ENCODE data around the gene REEP2. TPM values are rescaled to one million over a fixed set of nuclear protein-coding genes. Genes with fewer than 3 reads are reported as not detected.

Gene REEP2
- total RNA-seq, 1 donor from 2014 or later: 17.4 TPM

- no peaks in the 10 kb centered on the region for H3K9me3 ChIP-seq (ENCODE audit: low read depth)
- H3K4me1 ChIP-seq: peaks cover 16% of the 10 kb centered on the region
- DNase-seq (ENCODE audit: low spot score): no peak
- peaks cover 26% of the 10 kb centered on the region for H3F3A ChIP-seq (ENCODE audit: low read depth)
- H3K27me3 Mint-ChIP-seq (ENCODE audit: insufficient read depth, low read depth): peaks cover 13% of the 10 kb centered on the region
- no peaks in the 10 kb centered on the region for H3K36me3 ChIP-seq
- TF ChIP-seq CTCF (IDR thresholded peaks at IDR 0.05): no peak
- no peak for TF ChIP-seq EZH2 (IDR thresholded peaks at IDR 0.05)
- TF ChIP-seq EZH2phosphoT487 (IDR thresholded peaks at IDR 0.05): no peak
- peaks cover 1% of the 10 kb centered on the region for H3K36me3 Mint-ChIP-seq
- no peak overlapping the region for H3K4me3 ChIP-seq
- no peak overlapping the region for H3K27ac Mint-ChIP-seq
- H2AFZ ChIP-seq (replicated peaks): no peak overlapping the region
- H4K20me1 ChIP-seq (ENCODE audit: low read depth): peaks cover 11% of the 10 kb centered on the region
- no peak overlapping the region for H3K27ac ChIP-seq
- no peaks in the 10 kb centered on the region for H3K9me3 Mint-ChIP-seq
- no peak overlapping the region for H3K9ac ChIP-seq
- H3K4me3 Mint-ChIP-seq: peak overlapping the region; percentile 57
- H3K27me3 ChIP-seq: peaks cover 12% of the 10 kb centered on the region
- no peak overlapping the region for H3K4me2 ChIP-seq
- peaks cover 19% of the 10 kb centered on the region for H3K4me1 Mint-ChIP-seq
- peaks cover 8% of the 10 kb centered on the region for H3K79me2 ChIP-seq (ENCODE audit: low read depth)
Measured at GRCh38 chr5:138461343-138462125, 22.7 kb downstream of the REEP2 start.

GRCh38 chr5:138463419-138464007, 24.7 kb downstream of the REEP2 start:
- Mint-ChIP-seq H3K4me3 (peak overlapping the region; percentile 91), H3K36me3 (peaks cover 20% of the 10 kb centered on the region), H3K27me3 (ENCODE audit: insufficient read depth, low read depth) (peaks cover 27% of the 10 kb centered on the region), H3K9me3 (peaks cover 8% of the 10 kb centered on the region), H3K4me1 (peaks cover 29% of the 10 kb centered on the region), H3K27ac (peak overlapping the region; percentile 96)
- peak overlapping the region; percentile 75 for H3K27ac ChIP-seq
- peaks cover 30% of the 10 kb centered on the region for H4K20me1 ChIP-seq (ENCODE audit: low read depth)
- no peaks in the 10 kb centered on the region for H3K9me3 ChIP-seq (ENCODE audit: low read depth)
- H2AFZ ChIP-seq (replicated peaks): no peak overlapping the region
- H3K4me3 ChIP-seq: peak overlapping the region; percentile 90
- peak overlapping the region; percentile 92 for H3K4me2 ChIP-seq
- peaks cover 26% of the 10 kb centered on the region for H3F3A ChIP-seq (ENCODE audit: low read depth)
- H3K79me2 ChIP-seq (ENCODE audit: low read depth): peaks cover 11% of the 10 kb centered on the region
- no peaks in the 10 kb centered on the region for H3K36me3 ChIP-seq
- peak overlapping the region; percentile 18 for H3K9ac ChIP-seq
- TF ChIP-seq EZH2phosphoT487 (IDR thresholded peaks at IDR 0.05) (no peak), EZH2 (IDR thresholded peaks at IDR 0.05) (no peak), CTCF (IDR thresholded peaks at IDR 0.05) (no peak)
- H3K27me3 ChIP-seq: peaks cover 32% of the 10 kb centered on the region
- peak; percentile 60 for DNase-seq (ENCODE audit: low spot score)
- peaks cover 12% of the 10 kb centered on the region for H3K4me1 ChIP-seq

GRCh38 chr5:138464008-138464387, 25.1 kb downstream of the REEP2 start:
- H4K20me1 ChIP-seq (ENCODE audit: low read depth): peaks cover 30% of the 10 kb centered on the region
- Mint-ChIP-seq H3K27me3 (ENCODE audit: insufficient read depth, low read depth) (peaks cover 25% of the 10 kb centered on the region), H3K27ac (peak overlapping the region; percentile 96), H3K36me3 (peaks cover 22% of the 10 kb centered on the region), H3K4me1 (peaks cover 27% of the 10 kb centered on the region), H3K4me3 (peak overlapping the region; percentile 91), H3K9me3 (peaks cover 8% of the 10 kb centered on the region)
- peak; percentile 97 for DNase-seq (ENCODE audit: low spot score)
- H3K27me3 ChIP-seq: peaks cover 32% of the 10 kb centered on the region
- peak overlapping the region; percentile 92 for H3K4me2 ChIP-seq
- H3K79me2 ChIP-seq (ENCODE audit: low read depth): peaks cover 11% of the 10 kb centered on the region
- peak overlapping the region; percentile 90 for H3K4me3 ChIP-seq
- peaks cover 29% of the 10 kb centered on the region for H3F3A ChIP-seq (ENCODE audit: low read depth)
- peaks cover 9% of the 10 kb centered on the region for H3K4me1 ChIP-seq
- H3K9me3 ChIP-seq (ENCODE audit: low read depth): no peaks in the 10 kb centered on the region
- no peak overlapping the region for H2AFZ ChIP-seq (replicated peaks)
- TF ChIP-seq EZH2 (IDR thresholded peaks at IDR 0.05) (peak; percentile 30), CTCF (IDR thresholded peaks at IDR 0.05) (peak; percentile 76), EZH2phosphoT487 (IDR thresholded peaks at IDR 0.05) (no peak)
- H3K27ac ChIP-seq: peak overlapping the region; percentile 96
- H3K9ac ChIP-seq: peak overlapping the region; percentile 77
- no peaks in the 10 kb centered on the region for H3K36me3 ChIP-seq

All from neural progenitor cell (in vitro differentiated cells).